ENCODE measurements around the gene CACNA2D1.
"Not testable (repeated sequence)": the region's sequence is repeated elsewhere in the genome, so short reads cannot be mapped to it uniquely, and the experiment has no call there.

The CACNA2D1 gene

DNA sequence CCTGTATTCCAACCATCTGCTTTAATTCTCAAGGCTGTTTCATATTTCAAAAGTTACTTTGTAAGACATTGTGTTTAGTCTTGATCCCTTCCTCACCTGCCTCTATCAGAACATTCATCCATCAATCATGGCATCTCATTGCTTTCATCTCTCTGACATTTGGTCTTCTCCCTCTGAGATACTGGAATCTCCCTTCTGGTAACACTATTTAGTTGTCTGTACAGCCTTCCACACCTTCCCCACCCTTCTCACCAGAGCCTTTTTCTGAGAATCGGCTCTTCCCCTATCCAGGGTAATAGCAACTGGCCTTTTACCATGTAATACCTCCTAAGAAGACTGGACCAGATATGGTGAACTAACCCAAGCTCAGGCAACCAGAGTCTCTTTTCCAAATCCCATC lies 10.1 kb downstream of the CACNA2D1 start:
- no peak for DNase-seq

DNA sequence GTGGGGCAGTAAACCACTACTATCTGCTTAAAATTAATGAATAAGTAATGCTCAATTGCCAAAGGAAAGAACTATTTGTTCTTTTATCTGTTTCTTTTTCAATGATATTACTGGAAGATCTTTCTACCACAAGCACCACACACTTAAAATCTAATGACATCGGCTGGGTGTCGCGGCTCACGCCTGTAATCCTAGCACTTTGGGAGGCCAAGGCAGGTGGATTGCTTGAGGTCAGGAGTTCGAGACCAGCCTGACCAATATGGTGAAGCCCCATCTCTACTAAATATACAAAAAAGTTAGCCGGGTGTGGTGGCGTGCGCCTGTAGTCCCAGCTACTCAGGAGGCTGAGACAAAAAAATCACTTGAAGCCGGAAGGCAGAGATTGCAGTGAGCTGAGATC lies 10.8 kb downstream of the CACNA2D1 start:
- DNase-seq: not testable (repeated sequence)

GRCh38 chr7:82430500-82431465 lies 12.8 kb downstream of the CACNA2D1 start:
- DNase-seq: no peak

- no peak for DNase-seq
Observed at GRCh38 chr7:82429408-82429807, 14.2 kb downstream of the CACNA2D1 start.

- DNase-seq: no peak
Observed at GRCh38 chr7:82428186-82428961, 15.2 kb downstream of the CACNA2D1 start.

DNA sequence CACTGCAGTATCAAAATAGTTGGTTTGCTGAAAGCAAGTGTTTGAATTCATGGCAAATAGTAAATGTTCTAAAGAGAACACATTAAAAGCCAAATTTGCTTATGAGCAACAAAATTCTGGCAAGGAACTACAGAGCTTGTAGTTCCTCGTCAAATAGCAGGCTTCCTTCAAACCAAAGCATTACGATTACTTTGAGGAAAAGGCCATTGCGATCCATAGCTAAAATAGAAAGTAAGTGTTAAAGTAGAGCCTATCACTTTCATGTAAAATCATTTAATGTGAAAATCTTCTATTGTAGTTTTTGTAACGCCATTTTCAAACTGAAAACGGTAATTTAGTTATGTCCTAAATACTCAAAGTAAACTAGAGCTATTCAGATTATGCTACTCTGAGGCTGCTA lies 20.1 kb downstream of the CACNA2D1 start:
- DNase-seq: no peak

DNA sequence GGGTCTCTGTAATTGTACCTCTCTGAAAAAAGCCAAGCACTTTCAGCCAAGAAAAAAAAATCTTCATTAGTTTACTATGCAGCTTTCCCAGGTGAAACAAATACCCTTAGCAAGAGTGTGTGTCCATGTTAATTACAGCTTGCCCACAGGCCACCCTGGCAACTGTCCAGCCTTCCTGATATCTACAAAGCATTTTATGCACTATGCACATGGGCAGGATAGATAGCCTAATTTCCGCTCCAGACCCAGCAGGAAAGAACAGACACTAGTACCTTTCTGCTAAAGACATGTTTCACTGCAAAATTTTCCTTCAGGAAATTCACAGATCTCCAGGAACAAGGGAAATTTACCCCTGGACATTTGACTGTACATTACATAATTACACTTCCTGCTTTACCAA lies 24.4 kb downstream of the CACNA2D1 start:
- no peak for DNase-seq

- DNase-seq: no peak
Observed at GRCh38 chr7:82417898-82418297, 25.7 kb downstream of the CACNA2D1 start.

DNA sequence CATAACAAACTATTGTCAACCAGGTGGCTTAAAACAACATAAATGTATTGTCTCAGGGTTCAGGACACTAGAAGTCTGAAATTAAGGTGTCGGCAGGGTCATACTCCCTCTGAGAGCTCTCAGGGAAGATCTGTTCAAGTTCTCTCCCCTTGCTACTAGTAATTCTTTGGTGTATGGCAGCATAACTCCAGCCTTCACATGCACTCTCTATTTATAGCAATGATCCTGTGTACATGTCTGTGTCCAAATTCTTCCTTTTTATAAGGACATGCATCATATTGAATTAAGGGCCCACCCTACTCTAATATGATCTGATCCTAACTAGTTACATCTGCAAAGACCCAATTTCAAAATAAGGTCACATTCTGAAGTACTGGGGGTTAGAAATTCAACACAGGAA lies 27.2 kb downstream of the CACNA2D1 start:
- DNase-seq: no peak

GRCh38 chr7:82414389-82414788 lies 29.2 kb downstream of the CACNA2D1 start:
- no peak for DNase-seq

GRCh38 chr7:82413237-82413636 lies 30.3 kb downstream of the CACNA2D1 start:
- no peak for DNase-seq

- no peak for DNase-seq
Observed at GRCh38 chr7:82411732-82412131, 31.8 kb downstream of the CACNA2D1 start.

GRCh38 chr7:82410461-82410860 lies 33.1 kb downstream of the CACNA2D1 start:
- no peak for DNase-seq

GRCh38 chr7:82406937-82407336 lies 36.6 kb downstream of the CACNA2D1 start:
- DNase-seq: no peak

GRCh38 chr7:82405301-82405700 lies 38.3 kb downstream of the CACNA2D1 start:
- no peak for DNase-seq

- no peak for DNase-seq
Observed at GRCh38 chr7:82404652-82405051, 38.9 kb downstream of the CACNA2D1 start.

DNA sequence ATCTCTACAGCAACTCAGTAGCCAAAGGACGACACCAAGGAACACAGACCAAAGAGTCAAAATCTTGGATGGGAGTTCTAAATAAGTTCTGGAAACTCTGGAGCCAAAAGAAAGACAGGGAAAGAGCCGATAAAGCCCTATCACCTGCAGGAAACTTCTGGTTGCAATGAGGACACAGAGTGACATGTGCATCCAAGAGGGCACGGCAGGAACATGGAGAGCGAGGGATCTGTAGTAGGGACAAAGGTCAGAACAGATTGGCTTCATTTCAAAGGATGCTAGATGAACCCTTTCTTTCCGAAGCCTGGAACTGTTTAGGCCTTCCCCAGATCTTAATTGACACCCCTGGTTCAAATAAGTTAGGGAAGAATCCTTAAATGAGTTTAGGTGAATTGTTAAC lies 39.5 kb downstream of the CACNA2D1 start:
- no peak for DNase-seq

DNA sequence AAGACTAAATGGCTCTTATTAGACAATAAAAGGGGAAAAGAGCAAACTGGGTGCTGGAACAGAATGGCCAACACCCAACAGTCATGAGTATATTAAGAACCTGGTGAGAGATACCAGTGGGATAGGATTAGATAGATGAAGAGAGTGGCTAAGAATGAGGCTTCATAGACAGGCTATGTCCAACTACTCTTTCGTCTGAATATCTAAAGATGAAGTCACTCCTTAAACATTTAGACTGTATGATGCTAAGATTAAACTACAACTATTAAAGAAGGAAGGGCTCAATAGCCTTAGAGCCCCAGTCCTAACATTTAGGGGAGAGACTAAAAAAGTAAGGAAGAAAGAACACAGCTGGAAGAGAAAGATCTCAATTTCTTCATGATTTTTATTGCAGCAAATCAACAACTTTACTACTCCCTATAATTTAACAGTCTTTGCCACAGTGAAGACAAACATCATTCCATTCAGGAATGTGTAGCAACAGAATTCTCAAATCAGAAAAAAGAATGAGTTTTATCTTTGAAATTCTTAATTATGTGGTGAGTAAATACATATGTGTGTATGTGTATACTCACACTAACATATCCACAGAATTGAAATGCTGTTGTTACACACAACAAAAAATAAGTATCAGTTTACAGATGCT lies 45.6 kb downstream of the CACNA2D1 start:
- no peak for DNase-seq

DNA sequence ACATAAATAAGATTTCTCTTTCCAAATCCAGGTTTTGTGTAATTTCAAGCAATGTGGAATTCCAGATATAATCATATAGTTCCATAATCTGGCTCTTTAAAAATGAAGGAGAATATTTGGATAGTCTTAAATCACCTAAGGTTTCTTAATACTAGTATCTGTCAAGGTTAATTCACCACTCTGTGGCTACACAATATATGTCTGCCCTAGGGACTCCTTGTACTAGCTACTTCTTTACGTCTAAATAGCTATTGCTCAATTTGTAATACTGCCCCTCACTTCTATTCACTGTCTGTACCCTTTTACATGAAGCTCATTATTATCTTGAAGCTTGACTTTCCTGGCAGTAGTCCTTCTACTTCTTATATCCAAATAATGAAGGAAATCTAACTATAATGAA lies 47.2 kb downstream of the CACNA2D1 start:
- DNase-seq: no peak

GRCh38 chr7:82395147-82395546 lies 48.4 kb downstream of the CACNA2D1 start:
- DNase-seq: no peak

- no peak for DNase-seq
Observed at GRCh38 chr7:82393840-82394220, 49.7 kb downstream of the CACNA2D1 start.

DNA sequence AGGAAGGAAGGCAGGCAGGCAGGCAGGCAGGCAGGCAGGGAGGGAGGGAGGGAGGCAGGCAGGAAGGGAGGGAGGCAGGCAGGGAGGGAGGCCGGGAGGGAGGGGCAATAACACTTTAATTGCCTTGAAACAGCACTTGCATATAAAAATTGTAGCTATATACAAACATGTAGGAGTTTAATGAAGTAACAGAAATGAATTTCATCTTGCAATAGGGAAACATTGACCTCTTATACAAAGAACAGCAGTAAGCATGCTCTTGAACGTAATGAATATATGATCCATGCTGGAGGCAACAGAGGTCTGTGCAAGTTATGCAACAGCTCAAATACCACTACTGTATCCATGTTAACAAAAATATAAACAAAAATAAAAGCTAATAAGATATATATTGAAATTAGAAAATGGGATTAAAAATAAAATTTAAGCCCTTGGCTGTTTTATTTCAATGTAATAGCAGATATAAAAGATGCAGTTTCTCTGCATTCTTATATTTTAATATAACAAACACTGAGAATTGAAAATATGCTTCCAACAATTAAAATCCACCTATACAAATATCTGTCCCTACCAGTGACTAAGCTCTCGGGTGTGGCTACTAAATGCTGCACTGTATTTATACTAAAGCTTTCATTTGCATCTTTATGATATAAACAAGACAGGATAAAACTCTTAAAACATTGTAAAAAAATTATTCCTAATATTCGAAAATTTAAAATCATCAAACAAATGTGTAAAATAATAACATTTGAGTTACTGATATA lies 50.3 kb downstream of the CACNA2D1 start:
- DNase-seq: no peak

DNA sequence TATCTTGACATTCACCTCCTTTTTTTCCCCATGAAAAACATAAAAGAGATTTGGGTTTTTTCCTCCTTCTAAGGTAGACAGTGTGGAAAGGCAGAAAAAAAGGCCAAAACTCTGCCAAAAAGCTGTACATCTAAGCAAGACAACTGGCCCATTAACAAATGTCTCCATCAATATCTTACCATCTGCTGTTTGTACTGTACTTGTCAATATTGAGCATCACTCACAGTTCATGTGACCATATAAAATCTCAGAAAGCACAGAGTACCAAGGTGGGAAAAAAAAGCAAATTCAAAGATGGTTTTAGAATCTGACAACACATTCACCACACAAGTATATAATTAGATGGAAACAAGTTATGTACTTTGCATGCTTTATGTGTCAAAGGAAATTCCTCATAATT lies 52.6 kb downstream of the CACNA2D1 start:
- DNase-seq: no peak

Measured in activated CD4-positive, alpha-beta T cell treated with anti-CD3 and anti-CD28 coated beads for 48 hours (primary cell).